Activated gamma-delta T cell treated with anti-CD3 and anti-CD28 coated beads, Interleukin-2, amount 50 U/mL, for 16 hours (primary cell): Measurements from ENCODE around the gene DMRTC2.

Experiments
- DNase-seq: peaks from one replicate; pipeline ENCODE4 v3.0.0-alpha.2; 2020; ENCODE audit warnings: low read depth

DMRTC2 gene

GRCh38 chr19:41890936-41891335 lies 46.1 kb downstream of the DMRTC2 start:
- DNase-seq, result no peak

DNA sequence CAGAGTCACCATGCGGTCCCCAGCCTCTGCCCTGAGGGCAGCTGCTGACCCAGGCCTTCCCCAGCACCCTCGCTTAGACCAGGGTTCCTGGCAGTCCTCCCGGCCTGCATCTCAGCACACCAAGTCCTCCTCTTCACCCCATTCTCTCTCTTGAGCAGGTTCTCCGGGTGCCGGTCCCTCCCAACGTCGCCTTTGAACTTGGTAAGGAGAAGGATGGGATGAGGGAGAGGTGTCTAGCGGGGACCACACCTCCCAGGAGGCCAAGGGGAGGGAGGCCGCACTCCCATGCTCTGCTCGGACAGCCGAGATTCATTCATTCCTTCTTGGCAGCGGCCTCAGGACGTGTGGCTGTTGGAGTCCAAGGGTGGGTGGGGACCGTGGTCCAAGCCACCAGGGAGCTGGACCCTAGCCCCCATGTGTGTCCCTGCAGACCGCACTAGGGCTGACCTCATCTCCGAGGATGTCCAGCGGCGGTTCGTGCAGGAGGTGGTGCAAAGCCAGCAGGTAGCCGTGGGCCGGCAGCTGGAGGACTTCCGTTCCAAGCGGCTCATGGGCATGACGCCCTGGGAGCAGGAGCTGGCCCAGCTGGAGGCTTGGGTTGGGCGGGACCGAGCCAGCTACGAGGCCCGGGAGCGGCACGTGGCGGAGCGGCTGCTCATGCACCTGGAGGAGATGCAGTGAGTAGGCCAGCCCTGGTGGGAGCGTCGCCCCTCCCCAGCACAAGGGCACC lies 47.5 kb downstream of the DMRTC2 start:
- no peak for DNase-seq

GRCh38 chr19:41893899-41894298 lies 49.1 kb downstream of the DMRTC2 start:
- no peak for DNase-seq

DNA sequence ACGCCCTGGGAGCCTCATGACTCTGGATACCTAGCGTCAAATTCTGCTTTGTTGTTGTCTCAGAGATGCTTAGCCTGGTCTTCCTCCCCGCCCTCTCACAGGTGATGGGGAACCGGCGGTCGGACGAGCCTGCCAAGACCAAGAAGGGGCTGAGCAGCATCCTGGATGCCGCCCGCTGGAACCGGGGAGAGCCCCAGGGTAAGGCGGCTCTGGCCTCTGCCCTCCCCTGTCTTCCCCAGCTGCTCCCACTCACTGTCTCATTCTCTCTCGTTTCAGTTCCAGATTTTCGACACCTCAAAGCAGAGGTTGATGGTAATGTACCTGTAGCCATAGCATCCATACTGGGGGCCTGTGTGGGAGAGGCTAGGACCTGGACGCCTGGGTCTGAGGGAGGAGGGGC lies 49.5 kb downstream of the DMRTC2 start:
- no peak for DNase-seq

- no peak for DNase-seq
These were observed 51.1 kb downstream of the DMRTC2 start for GRCh38 chr19:41895745-41896580.

DNA sequence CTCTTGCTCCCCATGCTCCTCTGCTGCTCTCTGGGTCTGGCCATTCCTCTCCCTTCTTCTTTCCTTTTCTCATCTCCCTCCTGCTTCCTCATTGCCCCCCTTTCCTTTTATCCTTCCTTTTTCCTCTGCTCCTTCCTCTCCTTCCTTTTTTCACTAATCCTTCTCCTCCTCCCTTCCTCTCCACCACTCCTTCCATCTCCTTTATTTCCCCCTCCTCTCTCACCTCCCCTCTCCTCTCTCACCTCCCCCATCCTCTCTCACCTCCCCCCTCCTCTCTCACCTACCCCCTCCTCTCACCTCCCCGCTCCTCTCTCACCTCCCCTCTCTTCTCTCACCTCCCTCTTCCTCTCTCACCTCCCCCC lies 51.7 kb downstream of the DMRTC2 start:
- DNase-seq, result no peak

GRCh38 chr19:41897181-41897580 lies 52.3 kb downstream of the DMRTC2 start:
- DNase-seq, result no peak

- DNase-seq, result no peak
These were observed 53.0 kb downstream of the DMRTC2 start for GRCh38 chr19:41897820-41898219.

DNA sequence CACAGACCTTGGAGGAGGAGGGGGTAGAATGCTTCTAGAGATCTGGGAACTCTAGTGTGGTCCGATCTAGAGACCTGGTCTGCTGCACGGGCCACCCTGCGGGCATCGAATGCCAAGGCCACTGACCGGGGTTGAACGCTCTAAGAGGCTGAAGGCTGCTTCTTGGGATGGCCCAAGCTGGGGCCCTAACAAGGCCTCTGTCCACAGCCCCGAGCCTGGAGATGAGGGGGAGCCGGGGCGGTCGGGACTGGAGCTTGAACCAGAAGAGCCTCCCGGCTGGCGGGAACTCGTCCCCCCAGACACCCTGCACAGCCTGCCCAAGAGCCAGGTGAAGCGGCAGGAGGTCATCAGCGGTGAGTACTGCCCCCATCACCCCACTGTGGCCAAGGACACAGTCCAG lies 53.4 kb downstream of the DMRTC2 start:
- no peak for DNase-seq
